ENCODE results near the gene HSD17B4. TPM values are rescaled to one million over a fixed set of nuclear protein-coding genes. Genes with fewer than 3 reads are reported as not detected.
A peak's percentile ranks its signal among the peaks of the same experiment; 100 is the strongest.

Gene HSD17B4
- total RNA-seq (10 to 100 TPM; 22.5 to 77.2 (median 71.0) TPM), polyA plus RNA-seq (100 to 1,000 TPM in 1 of 2 donors, 10 to 100 TPM in 1; 55.7 to 131 TPM), total RNA-seq (38.4 reads per million, percentile 65 among the genes with 10 or more reads in this experiment)

- Mint-ChIP-seq H3K27ac (peak within 1 kb of the TSS; percentile 80 to 94 (median 86)), H3K4me1 (peaks cover 11 to 24% (median 20%) of the 10 kb centered on the region in 7 donors), H3K36me3 (peaks cover 0 to 15% (median 8%) of the 10 kb centered on the region in 5 donors), H3K4me3 (peak within 1 kb of the TSS; percentile 86 to 98 (median 92)), H3K9me3 (peaks cover 0 to 3% (median 0%) of the 10 kb centered on the region in 11 donors), H3K27me3 (peaks cover 0 to 17% (median 0%) of the 10 kb centered on the region in 5 donors)
- ChIA-PET CTCF (interaction anchor here (0.6 to 2.1 kb wide), 3 partner anchors 18 to 464 kb away, joined by 3 to 9 read pairs (median 4); partner anchors contain the start of gene DTWD2), POLR2A (interaction anchor here (0.6 to 1.4 kb wide), 5 partner anchors 10 to 382 kb away, joined by 3 read pairs; partner anchors contain the start of gene DMXL1)
- DNase-seq = peak; percentile 61 to 89 (median 85)
- Histone ChIP-seq H3K27ac (ENCODE audit: low read depth, low read length) (peak within 1 kb of the TSS; percentile 84), H3K4me3 (ENCODE audit: low read length) (peak within 1 kb of the TSS; percentile 86), H3K36me3 (ENCODE audit: control insufficient read depth in 2 of 3, insufficient read depth in 3 of 3, low read length in 3 of 3) (peaks cover 0 to 4% (median 0%) of the 10 kb centered on the region in 3 experiments), H3K9me3 (ENCODE audit: control insufficient read depth in 2 of 3, low read length in 3 of 3) (no peaks in the 10 kb centered on the region), H3K27me3 (ENCODE audit: control insufficient read depth in 2 of 2, insufficient read depth in 2 of 2, low read length in 2 of 2) (no peaks in the 10 kb centered on the region), H3K4me1 (ENCODE audit: control insufficient read depth in 2 of 2, insufficient read depth in 2 of 2, low read length in 2 of 2) (peaks cover 5 to 9% of the 10 kb centered on the region in 2 donors)
- intact Hi-C loops (cut with micrococcal nuclease) = loop anchor here (1.0 to 2.0 kb wide), 3 partner anchors 184 to 464 kb away; partner anchors contain the start of gene DTWD2 (in 1 of the 2)
- ATAC-seq = peak; percentile 94
Measured at GRCh38 chr5:119452373-119453039, at the start of gene HSD17B4. HSD17B4 (plus strand) TSS chr5:119452497; CDS start chr5:119452576, 79 bp downstream.

- H3K36me3 ChIP-seq (ENCODE audit: control insufficient read depth in 2 of 3, insufficient read depth in 3 of 3, low read length in 3 of 3) = no peaks in the 10 kb centered on the region
- no peaks in the 10 kb centered on the region for H3K9me3 Mint-ChIP-seq
- peaks cover 5 to 27% (median 13%) of the 10 kb centered on the region in 7 donors for H3K4me1 Mint-ChIP-seq
- DNase-seq (no peak), ATAC-seq (no peak)
- H3K9me3 ChIP-seq (ENCODE audit: control insufficient read depth in 2 of 3, low read length in 3 of 3) = no peaks in the 10 kb centered on the region
- H3K27ac Mint-ChIP-seq = peak overlapping the region in 1 of 9 donors; percentile 43
- POLR2A ChIA-PET = interaction anchor here (0.9 to 2.1 kb wide), 3 partner anchors 10 to 62 kb away, joined by 3 to 6 read pairs (median 4); no protein-coding TSS in a partner anchor
- no peak overlapping the region for H3K4me3 ChIP-seq (ENCODE audit: low read length)
- no peak overlapping the region for H3K27ac ChIP-seq (ENCODE audit: low read depth, low read length)
- peaks cover 0 to 4% (median 0%) of the 10 kb centered on the region in 5 donors for H3K36me3 Mint-ChIP-seq
- no peaks in the 10 kb centered on the region for H3K4me1 ChIP-seq (ENCODE audit: control insufficient read depth in 2 of 2, insufficient read depth in 2 of 2, low read length in 2 of 2)
- H3K27me3 Mint-ChIP-seq = no peaks in the 10 kb centered on the region
- H3K4me3 Mint-ChIP-seq = no peak overlapping the region
- CTCF ChIA-PET = interaction anchor here (0.6 to 1.1 kb wide), 3 partner anchors 9 to 191 kb away, joined by 3 to 8 read pairs (median 5); no protein-coding TSS in a partner anchor
- H3K27me3 ChIP-seq (ENCODE audit: control insufficient read depth in 2 of 2, insufficient read depth in 2 of 2, low read length in 2 of 2) = no peaks in the 10 kb centered on the region
- intact Hi-C loops (cut with micrococcal nuclease) = no loop called here
Measured at GRCh38 chr5:119402555-119402954, 49.7 kb upstream of the HSD17B4 start.

DNA sequence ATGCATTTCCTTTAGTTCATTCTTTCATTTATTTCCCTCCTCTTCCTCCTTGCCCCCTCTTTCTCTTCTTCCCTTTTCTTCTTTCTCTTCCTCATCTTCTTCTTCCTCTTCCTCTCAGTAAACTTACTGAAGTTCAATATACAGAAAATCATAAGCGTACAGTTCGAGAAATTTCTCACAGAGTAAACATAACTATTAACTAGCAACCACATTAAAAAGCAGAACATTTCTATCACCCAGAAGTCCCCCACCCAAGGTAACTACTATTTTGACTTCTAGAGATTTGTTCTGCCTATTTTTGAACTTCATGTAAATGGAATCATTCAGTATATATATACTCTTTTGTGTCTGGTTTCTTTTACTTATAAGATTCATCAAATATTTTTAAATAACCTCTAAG lies 48.3 kb upstream of the HSD17B4 start:
- CTCF ChIA-PET = no interaction called here
- DNase-seq (no peak), ATAC-seq (no peak)
- Histone ChIP-seq H3K36me3 (ENCODE audit: control insufficient read depth in 2 of 3, insufficient read depth in 3 of 3, low read length in 3 of 3) (no peaks in the 10 kb centered on the region), H3K27ac (ENCODE audit: low read depth, low read length) (no peak overlapping the region), H3K27me3 (ENCODE audit: control insufficient read depth in 2 of 2, insufficient read depth in 2 of 2, low read length in 2 of 2) (no peaks in the 10 kb centered on the region), H3K4me3 (ENCODE audit: low read length) (no peak overlapping the region), H3K4me1 (ENCODE audit: control insufficient read depth in 2 of 2, insufficient read depth in 2 of 2, low read length in 2 of 2) (no peaks in the 10 kb centered on the region), H3K9me3 (ENCODE audit: control insufficient read depth in 2 of 3, low read length in 3 of 3) (no peaks in the 10 kb centered on the region)
- Mint-ChIP-seq H3K9me3 (no peaks in the 10 kb centered on the region), H3K4me3 (no peak overlapping the region), H3K4me1 (peaks cover 4 to 19% (median 7%) of the 10 kb centered on the region in 7 donors), H3K36me3 (peaks cover 0 to 1% (median 0%) of the 10 kb centered on the region in 5 donors), H3K27ac (peak overlapping the region in 4 of 9 donors; percentile 5 to 21 (median 11)), H3K27me3 (no peaks in the 10 kb centered on the region)
- intact Hi-C loops (cut with micrococcal nuclease) = no loop called here
- POLR2A ChIA-PET = no interaction called here

DNA sequence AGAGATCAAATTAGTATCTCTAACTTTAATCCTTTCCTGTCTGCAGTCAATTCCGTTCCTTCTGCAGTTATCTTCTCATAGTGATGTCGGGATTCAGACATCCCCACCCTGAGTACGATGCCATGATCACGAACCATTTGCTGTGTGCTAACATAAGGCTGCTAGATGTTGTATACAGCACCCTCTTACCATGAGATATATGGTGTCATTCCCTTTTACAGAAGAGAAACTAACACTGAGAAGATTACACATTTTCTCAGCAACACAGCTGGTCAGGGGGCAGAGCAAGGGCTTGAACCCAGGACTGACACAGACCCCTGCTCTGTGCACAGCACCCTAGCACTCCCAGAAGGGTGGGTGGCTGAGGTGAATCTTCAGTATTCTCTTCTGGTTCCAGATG lies 46.9 kb upstream of the HSD17B4 start:
- ATAC-seq (peak; percentile 26), DNase-seq (no peak)
- H3K27me3 ChIP-seq (ENCODE audit: control insufficient read depth in 2 of 2, insufficient read depth in 2 of 2, low read length in 2 of 2) = no peaks in the 10 kb centered on the region
- H3K4me1 ChIP-seq (ENCODE audit: control insufficient read depth in 2 of 2, insufficient read depth in 2 of 2, low read length in 2 of 2) = no peaks in the 10 kb centered on the region
- H3K4me3 Mint-ChIP-seq = no peak overlapping the region
- H3K27me3 Mint-ChIP-seq = no peaks in the 10 kb centered on the region
- ChIA-PET CTCF (interaction anchor here (0.7 to 1.2 kb wide), 3 partner anchors 9 to 29 kb away, joined by 3 read pairs; no protein-coding TSS in a partner anchor), POLR2A (interaction anchor here (0.6 to 0.8 kb wide), 3 partner anchors 41 to 330 kb away, joined by 3 read pairs; no protein-coding TSS in a partner anchor)
- no peaks in the 10 kb centered on the region for H3K9me3 Mint-ChIP-seq
- no peak overlapping the region for H3K4me3 ChIP-seq (ENCODE audit: low read length)
- H3K4me1 Mint-ChIP-seq = peaks cover 0 to 17% (median 6%) of the 10 kb centered on the region in 7 donors
- peaks cover 0 to 1% (median 0%) of the 10 kb centered on the region in 5 donors for H3K36me3 Mint-ChIP-seq
- H3K9me3 ChIP-seq (ENCODE audit: control insufficient read depth in 2 of 3, low read length in 3 of 3) = no peaks in the 10 kb centered on the region
- no peaks in the 10 kb centered on the region for H3K36me3 ChIP-seq (ENCODE audit: control insufficient read depth in 2 of 3, insufficient read depth in 3 of 3, low read length in 3 of 3)
- H3K27ac Mint-ChIP-seq = peak overlapping the region in 1 of 9 donors; percentile 8
- intact Hi-C loops (cut with micrococcal nuclease) = no loop called here
- H3K27ac ChIP-seq (ENCODE audit: low read depth, low read length) = no peak overlapping the region

- CTCF ChIA-PET = interaction anchor here (0.6 to 1.1 kb wide), 2 partner anchors 91 to 419 kb away, joined by 3 to 4 read pairs; partner anchors contain the start of gene DTWD2
- H3K4me1 Mint-ChIP-seq = peaks cover 4 to 28% (median 16%) of the 10 kb centered on the region in 7 donors
Measured at GRCh38 chr5:119406551-119407110, 45.7 kb upstream of the HSD17B4 start.

DNA sequence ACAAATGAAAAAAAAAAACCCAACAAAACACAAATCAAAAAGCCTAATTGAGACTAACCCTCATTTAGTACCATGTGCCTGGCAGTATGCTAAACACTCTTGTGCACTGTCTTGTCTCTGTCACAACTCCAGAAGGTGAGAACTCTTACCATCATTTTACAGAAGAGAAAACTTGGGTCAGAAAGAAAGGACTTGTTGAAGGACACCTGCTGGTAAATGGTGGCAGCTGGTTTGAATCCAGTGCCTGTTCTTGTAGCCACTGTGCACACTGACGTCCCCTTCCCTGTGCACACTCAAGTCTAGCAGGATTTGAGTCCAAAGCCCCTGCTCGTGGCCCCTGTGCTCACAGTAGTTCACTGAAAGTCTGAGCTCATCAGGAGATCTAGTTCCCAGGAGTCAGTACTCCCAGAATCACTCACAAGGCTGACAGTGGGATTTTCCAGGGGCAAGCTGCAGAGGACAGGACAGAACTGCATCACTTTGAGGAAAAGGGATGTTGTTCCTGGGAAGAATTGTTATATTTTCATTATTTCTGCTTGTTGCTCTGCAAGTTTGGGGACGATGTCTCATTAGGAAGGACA lies 43.0 kb upstream of the HSD17B4 start:
- Mint-ChIP-seq H3K9me3 (no peaks in the 10 kb centered on the region), H3K27me3 (peaks cover 0 to 4% (median 0%) of the 10 kb centered on the region in 5 donors), H3K4me3 (no peak overlapping the region), H3K4me1 (peaks cover 11 to 36% (median 23%) of the 10 kb centered on the region in 7 donors), H3K36me3 (no peaks in the 10 kb centered on the region), H3K27ac (peak overlapping the region in 2 of 9 donors; percentile 5 to 20)
- CTCF ChIA-PET = interaction anchor here (1.0 to 6.7 kb wide), 7 partner anchors 49 to 421 kb away, joined by 3 to 54 read pairs (median 4); partner anchors contain the start of gene DTWD2
- POLR2A ChIA-PET = interaction anchor here (0.7 to 1.0 kb wide), 3 partner anchors 97 to 383 kb away, joined by 3 to 5 read pairs (median 3); no protein-coding TSS in a partner anchor
- DNase-seq = no peak
- Histone ChIP-seq H3K27ac (ENCODE audit: low read depth, low read length) (no peak overlapping the region), H3K27me3 (ENCODE audit: control insufficient read depth in 2 of 2, insufficient read depth in 2 of 2, low read length in 2 of 2) (no peaks in the 10 kb centered on the region), H3K4me3 (ENCODE audit: low read length) (no peak overlapping the region), H3K4me1 (ENCODE audit: control insufficient read depth in 2 of 2, insufficient read depth in 2 of 2, low read length in 2 of 2) (peaks cover 0 to 5% of the 10 kb centered on the region in 2 donors), H3K36me3 (ENCODE audit: control insufficient read depth in 2 of 3, insufficient read depth in 3 of 3, low read length in 3 of 3) (no peaks in the 10 kb centered on the region), H3K9me3 (ENCODE audit: control insufficient read depth in 2 of 3, low read length in 3 of 3) (no peaks in the 10 kb centered on the region)
- intact Hi-C loops (cut with micrococcal nuclease) = no loop called here
- no peak for ATAC-seq

More at GRCh38 chr5:119406551-119407110, 45.7 kb upstream of the HSD17B4 start:
- POLR2A ChIA-PET = no interaction called here
- ATAC-seq = no peak
- no peaks in the 10 kb centered on the region for H3K9me3 ChIP-seq (ENCODE audit: control insufficient read depth in 2 of 3, low read length in 3 of 3)
- peaks cover 0 to 1% (median 0%) of the 10 kb centered on the region in 5 donors for H3K36me3 Mint-ChIP-seq
- H3K4me1 ChIP-seq (ENCODE audit: control insufficient read depth in 2 of 2, insufficient read depth in 2 of 2, low read length in 2 of 2) = peaks cover 0 to under 1% of the 10 kb centered on the region in 2 donors
- no peak overlapping the region for H3K4me3 ChIP-seq (ENCODE audit: low read length)
- no peaks in the 10 kb centered on the region for H3K27me3 Mint-ChIP-seq
- no peak overlapping the region for H3K27ac Mint-ChIP-seq
- H3K9me3 Mint-ChIP-seq = no peaks in the 10 kb centered on the region
- H3K4me3 Mint-ChIP-seq = no peak overlapping the region
- no peak for DNase-seq
- no peaks in the 10 kb centered on the region for H3K36me3 ChIP-seq (ENCODE audit: control insufficient read depth in 2 of 3, insufficient read depth in 3 of 3, low read length in 3 of 3)
- H3K27me3 ChIP-seq (ENCODE audit: control insufficient read depth in 2 of 2, insufficient read depth in 2 of 2, low read length in 2 of 2) = no peaks in the 10 kb centered on the region
- H3K27ac ChIP-seq (ENCODE audit: low read depth, low read length) = no peak overlapping the region
- intact Hi-C loops (cut with micrococcal nuclease) = no loop called here

Measured in naive thymus-derived CD4-positive, alpha-beta T cell (primary cell).